HG02852 (cell line): ENCODE results near the gene DDX4.
"Not testable (repeated sequence)": the region's sequence is repeated elsewhere in the genome, so short reads cannot be mapped to it uniquely, and the experiment has no call there.

ENCODE experiments used
- ATAC-seq: cut with Tn5 transposase; IDR thresholded peaks from one replicate; pipeline ENCODE4 v1.9.1; 2021; ENCODE audit warnings: mild to moderate bottlenecking, moderate library complexity; ENCODE audit not compliant: unreplicated experiment

The DDX4 gene

GRCh38 chr5:55720188-55720703 is 17.6 kb upstream of the DDX4 start:
- ATAC-seq = no peak

GRCh38 chr5:55724281-55724680 is 13.6 kb upstream of the DDX4 start:
- no peak for ATAC-seq

GRCh38 chr5:55731848-55732247 is 6.0 kb upstream of the DDX4 start:
- ATAC-seq = no peak

GRCh38 chr5:55732585-55732984 is 5.3 kb upstream of the DDX4 start:
- ATAC-seq = no peak

GRCh38 chr5:55734658-55735057 is 3.2 kb upstream of the DDX4 start:
- no peak for ATAC-seq

- ATAC-seq = no peak
Observed at GRCh38 chr5:55742778-55743177, 4.9 kb downstream of the DDX4 start.

GRCh38 chr5:55747778-55748318 is 10.0 kb downstream of the DDX4 start:
- no peak for ATAC-seq

GRCh38 chr5:55749387-55749786 is 11.5 kb downstream of the DDX4 start:
- no peak for ATAC-seq

- no peak for ATAC-seq
Observed at GRCh38 chr5:55750063-55750462, 12.2 kb downstream of the DDX4 start.

GRCh38 chr5:55750499-55750898 is 12.6 kb downstream of the DDX4 start:
- ATAC-seq = no peak

GRCh38 chr5:55758231-55758630 is 20.4 kb downstream of the DDX4 start:
- no peak for ATAC-seq

GRCh38 chr5:55758714-55759113 is 20.9 kb downstream of the DDX4 start:
- no peak for ATAC-seq

GRCh38 chr5:55761721-55762120 is 23.9 kb downstream of the DDX4 start:
- ATAC-seq = not testable (repeated sequence)

GRCh38 chr5:55763746-55764420 is 26.0 kb downstream of the DDX4 start:
- no peak for ATAC-seq

GRCh38 chr5:55768279-55768678 is 30.4 kb downstream of the DDX4 start:
- ATAC-seq = no peak

- peak; percentile 85 for ATAC-seq
Observed at GRCh38 chr5:55771175-55771655, 33.4 kb downstream of the DDX4 start.

GRCh38 chr5:55773057-55773456 is 35.2 kb downstream of the DDX4 start:
- no peak for ATAC-seq

- ATAC-seq = no peak
Observed at GRCh38 chr5:55777332-55777731, 39.5 kb downstream of the DDX4 start.

- no peak for ATAC-seq
Observed at GRCh38 chr5:55800924-55801323, 63.1 kb downstream of the DDX4 start.

GRCh38 chr5:55808814-55809213 is 71.0 kb downstream of the DDX4 start:
- ATAC-seq = not testable (repeated sequence)

GRCh38 chr5:55815939-55816338 is 78.1 kb downstream of the DDX4 start:
- ATAC-seq = not testable (repeated sequence)

- ATAC-seq = no peak
Observed at GRCh38 chr5:55816342-55816741, 78.5 kb downstream of the DDX4 start.

GRCh38 chr5:55817030-55817429 is 79.2 kb downstream of the DDX4 start:
- no peak for ATAC-seq
